ENCODE results near the gene LIMS1.

GRCh38 chr2:108536133-108536780, 2.0 kb downstream of the LIMS1 start:
- TF ChIP-seq CTCF (IDR thresholded peaks at IDR 0.05) = no peak
- TF ChIP-seq EZH2 (IDR thresholded peaks at IDR 0.05) = no peak
